Measurements from ENCODE around the gene PITPNC1.

DNA sequence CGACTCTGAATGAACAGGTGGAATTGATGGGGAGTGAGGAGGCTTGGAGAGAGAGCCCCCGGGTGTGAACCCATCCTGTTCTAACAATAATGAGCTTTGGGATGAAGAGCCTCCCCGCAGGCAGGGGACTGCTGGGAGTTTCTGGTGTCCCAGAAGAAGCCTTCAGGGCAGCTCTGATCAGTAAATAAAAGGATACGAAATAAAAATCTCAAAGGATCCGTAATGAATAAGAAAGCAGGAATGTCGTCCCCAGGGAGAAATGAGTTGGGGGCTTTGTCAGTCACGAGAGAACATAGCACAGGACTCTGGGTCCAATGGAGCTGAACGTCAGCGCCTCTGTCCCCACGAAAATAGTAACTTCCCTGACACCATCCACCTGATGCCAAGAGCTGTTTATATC lies 113.4 kb downstream of the PITPNC1 start:
- TF ChIP-seq, protein P1, sequence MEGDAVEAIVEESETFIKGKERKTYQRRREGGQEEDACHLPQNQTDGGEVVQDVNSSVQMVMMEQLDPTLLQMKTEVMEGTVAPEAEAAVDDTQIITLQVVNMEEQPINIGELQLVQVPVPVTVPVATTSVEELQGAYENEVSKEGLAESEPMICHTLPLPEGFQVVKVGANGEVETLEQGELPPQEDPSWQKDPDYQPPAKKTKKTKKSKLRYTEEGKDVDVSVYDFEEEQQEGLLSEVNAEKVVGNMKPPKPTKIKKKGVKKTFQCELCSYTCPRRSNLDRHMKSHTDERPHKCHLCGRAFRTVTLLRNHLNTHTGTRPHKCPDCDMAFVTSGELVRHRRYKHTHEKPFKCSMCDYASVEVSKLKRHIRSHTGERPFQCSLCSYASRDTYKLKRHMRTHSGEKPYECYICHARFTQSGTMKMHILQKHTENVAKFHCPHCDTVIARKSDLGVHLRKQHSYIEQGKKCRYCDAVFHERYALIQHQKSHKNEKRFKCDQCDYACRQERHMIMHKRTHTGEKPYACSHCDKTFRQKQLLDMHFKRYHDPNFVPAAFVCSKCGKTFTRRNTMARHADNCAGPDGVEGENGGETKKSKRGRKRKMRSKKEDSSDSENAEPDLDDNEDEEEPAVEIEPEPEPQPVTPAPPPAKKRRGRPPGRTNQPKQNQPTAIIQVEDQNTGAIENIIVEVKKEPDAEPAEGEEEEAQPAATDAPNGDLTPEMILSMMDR (conservative IDR thresholded peaks at IDR 0.05; ENCODE audit: low read depth, low read length) = no peak
- TF ChIP-seq EZH2phosphoT487 (IDR thresholded peaks at IDR 0.05; ENCODE audit: borderline replicate concordance, low read length) = no peak

Data from PC-3 (cell line).